ENCODE results near the gene ARRB1.

DNA sequence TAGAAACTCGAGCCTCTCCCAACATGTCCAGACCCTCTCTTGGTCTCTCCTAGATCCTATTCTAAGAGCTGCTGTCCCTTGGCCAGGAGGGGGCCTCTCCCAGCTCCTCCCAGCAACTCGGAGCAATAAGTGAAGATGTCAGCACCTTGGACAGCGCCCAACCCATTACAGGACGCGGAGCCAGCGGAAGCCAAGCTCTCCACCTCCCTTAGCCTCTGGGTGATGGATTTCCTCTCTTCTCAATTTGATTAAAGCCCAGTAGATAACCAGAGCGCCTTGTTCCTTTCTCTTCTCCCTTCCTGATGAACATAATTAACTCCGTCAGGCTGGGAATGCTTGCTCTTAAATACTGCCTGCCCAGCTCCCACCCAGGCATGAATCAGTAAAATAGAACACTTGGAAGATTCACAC lies 137.0 kb downstream of the ARRB1 start:
- TF ChIP-seq, protein P1, sequence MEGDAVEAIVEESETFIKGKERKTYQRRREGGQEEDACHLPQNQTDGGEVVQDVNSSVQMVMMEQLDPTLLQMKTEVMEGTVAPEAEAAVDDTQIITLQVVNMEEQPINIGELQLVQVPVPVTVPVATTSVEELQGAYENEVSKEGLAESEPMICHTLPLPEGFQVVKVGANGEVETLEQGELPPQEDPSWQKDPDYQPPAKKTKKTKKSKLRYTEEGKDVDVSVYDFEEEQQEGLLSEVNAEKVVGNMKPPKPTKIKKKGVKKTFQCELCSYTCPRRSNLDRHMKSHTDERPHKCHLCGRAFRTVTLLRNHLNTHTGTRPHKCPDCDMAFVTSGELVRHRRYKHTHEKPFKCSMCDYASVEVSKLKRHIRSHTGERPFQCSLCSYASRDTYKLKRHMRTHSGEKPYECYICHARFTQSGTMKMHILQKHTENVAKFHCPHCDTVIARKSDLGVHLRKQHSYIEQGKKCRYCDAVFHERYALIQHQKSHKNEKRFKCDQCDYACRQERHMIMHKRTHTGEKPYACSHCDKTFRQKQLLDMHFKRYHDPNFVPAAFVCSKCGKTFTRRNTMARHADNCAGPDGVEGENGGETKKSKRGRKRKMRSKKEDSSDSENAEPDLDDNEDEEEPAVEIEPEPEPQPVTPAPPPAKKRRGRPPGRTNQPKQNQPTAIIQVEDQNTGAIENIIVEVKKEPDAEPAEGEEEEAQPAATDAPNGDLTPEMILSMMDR (IDR thresholded peaks at IDR 0.05), result peak in 4 of 6 experiments; percentile 10 to 50 (median 27)
- TF ChIP-seq POLR2A (IDR thresholded peaks at IDR 0.05), result no peak
